OCI-LY1 (cell line): ENCODE measurements around the gene KAT5.
"Not testable (repeated sequence)": the region's sequence is repeated elsewhere in the genome, so short reads cannot be mapped to it uniquely, and the experiment has no call there.

Experiments used
- H2AFZ ChIP-seq: fragments of 200-600 bp; sonication (generic), shearing (Covaris generic); 2 replicates; pipeline ENCODE4 v1.6.0; 2014; ENCODE audit warnings: antibody characterized with exemption, mild to moderate bottlenecking, low read length
- H3F3A ChIP-seq: fragments of 200-600 bp; sonication (generic), shearing (Covaris generic); 2 replicates; pipeline ENCODE4 v1.6.0; 2014; ENCODE audit warnings: mild to moderate bottlenecking, antibody characterized with exemption, low read length, moderate library complexity; ENCODE audit not compliant: insufficient read depth
- H3K27ac ChIP-seq: fragments of 200-600 bp; sonication (generic); 2 replicates; pipeline ENCODE4 v1.5.1; 2014; ENCODE audit warnings: low read length, mixed run types, mild to moderate bottlenecking, low read depth; ENCODE audit not compliant: poor library complexity, severe bottlenecking
- H3K27me3 ChIP-seq: fragments of 200-600 bp; sonication (generic); 2 replicates; pipeline ENCODE4 v1.6.0; 2014; ENCODE audit warnings: antibody characterized with exemption, mild to moderate bottlenecking, low read length, moderate library complexity; ENCODE audit not compliant: insufficient read depth
- H3K36me3 ChIP-seq: fragments of 200-600 bp; sonication (generic); 2 replicates; pipeline ENCODE4 v1.6.1; 2014; ENCODE audit warnings: mild to moderate bottlenecking, antibody characterized with exemption, low read length, moderate library complexity, mixed read lengths; ENCODE audit not compliant: insufficient read depth
- H3K4me1 ChIP-seq: fragments of 200-600 bp; sonication (generic); 2 replicates; pipeline ENCODE4 v1.5.1; 2014; ENCODE audit warnings: mild to moderate bottlenecking, low read length, moderate library complexity; ENCODE audit not compliant: insufficient read depth, severe bottlenecking
- H3K4me2 ChIP-seq: fragments of 200-600 bp; sonication (generic), shearing (Covaris generic); 2 replicates; pipeline ENCODE4 v1.6.1; 2014; ENCODE audit warnings: low read length
- H3K4me3 ChIP-seq: fragments of 200-600 bp; sonication (generic); 2 replicates; pipeline ENCODE4 v1.5.1; 2014; ENCODE audit warnings: low read length, low read depth, mild to moderate bottlenecking, mixed read lengths; ENCODE audit not compliant: poor library complexity, severe bottlenecking
- H3K79me2 ChIP-seq: fragments of 200-600 bp; shearing (Covaris generic); 2 replicates; pipeline ENCODE4 v1.6.1; 2016; ENCODE audit warnings: mixed run types, low read length, mixed read lengths; ENCODE audit not compliant: insufficient read depth
- H3K9ac ChIP-seq: fragments of 200-600 bp; sonication (generic), shearing (Covaris generic); 2 replicates; pipeline ENCODE4 v1.6.1; 2014; ENCODE audit warnings: mild to moderate bottlenecking, low read length, mixed read lengths
- H3K9me2 ChIP-seq: fragments of 200-600 bp; sonication (generic), shearing (Covaris generic); 2 replicates; pipeline ENCODE4 v1.6.1; 2014; ENCODE audit warnings: low read depth, mild to moderate bottlenecking, low read length, mixed read lengths
- H3K9me3 ChIP-seq: fragments of 200-600 bp; shearing (Covaris generic); 2 replicates; pipeline ENCODE4 v1.6.1; 2014; ENCODE audit warnings: low read length, mixed read lengths
- H4K20me1 ChIP-seq: fragments of 200-600 bp; sonication (generic), shearing (Covaris generic); 2 replicates; pipeline ENCODE4 v1.6.0; 2016; ENCODE audit warnings: mild to moderate bottlenecking, low read length; ENCODE audit not compliant: insufficient read depth
- CTCF ChIP-seq: fragments of 200-600 bp; sonication (generic), shearing (Covaris generic); IDR thresholded peaks from 2 replicates; pipeline ENCODE4 v1.5.1; 2017; ENCODE audit warnings: mild to moderate bottlenecking, antibody characterized with exemption, low read length, moderate library complexity, mixed read lengths
- EZH2 ChIP-seq: fragments of 200-600 bp; sonication (generic), shearing (Covaris generic); IDR thresholded peaks from 2 replicates; pipeline ENCODE4 v1.8.0; 2017; ENCODE audit warnings: borderline replicate concordance, mixed run types, mild to moderate bottlenecking, antibody characterized with exemption, low read length, moderate library complexity, mixed read lengths

KAT5 gene

GRCh38 chr11:65726660-65727059 lies 14.6 kb downstream of the KAT5 start:
- Histone ChIP-seq H3K36me3 (no peaks in the 10 kb centered on the region; the same call in 1 of the 2 replicates), H3K4me2 (no peak overlapping the region), H2AFZ (no peak overlapping the region), H3K4me3 (no peak overlapping the region), H3K27me3 (peaks cover 4% of the 10 kb centered on the region; the same call in 1 of the 2 replicates), H3K4me1 (no peaks in the 10 kb centered on the region), H3K9me3 (no peaks in the 10 kb centered on the region), H3F3A (no peaks in the 10 kb centered on the region), H4K20me1 (no peaks in the 10 kb centered on the region), H3K9me2 (no peaks in the 10 kb centered on the region), H3K9ac (no peak overlapping the region), H3K27ac (no peak overlapping the region), H3K79me2 (no peaks in the 10 kb centered on the region)
- TF ChIP-seq EZH2, result no peak
- TF ChIP-seq CTCF, result peak; percentile 46

GRCh38 chr11:65727865-65728264 lies 15.8 kb downstream of the KAT5 start:
- H3K27me3 ChIP-seq, result peaks cover 9% of the 10 kb centered on the region; the same call in 1 of the 2 replicates
- no peak overlapping the region for H3K9ac ChIP-seq
- no peak overlapping the region for H3K4me3 ChIP-seq
- no peaks in the 10 kb centered on the region for H3K79me2 ChIP-seq
- H3K36me3 ChIP-seq, result no peaks in the 10 kb centered on the region; the same call in 1 of the 2 replicates
- H4K20me1 ChIP-seq, result no peaks in the 10 kb centered on the region
- no peak overlapping the region for H3K27ac ChIP-seq
- H2AFZ ChIP-seq, result no peak overlapping the region
- H3K9me3 ChIP-seq, result no peaks in the 10 kb centered on the region
- no peaks in the 10 kb centered on the region for H3K4me1 ChIP-seq
- TF ChIP-seq CTCF (no peak), EZH2 (no peak)
- H3F3A ChIP-seq, result no peaks in the 10 kb centered on the region
- no peaks in the 10 kb centered on the region for H3K9me2 ChIP-seq
- no peak overlapping the region for H3K4me2 ChIP-seq

- Histone ChIP-seq H3K4me2 (no peak overlapping the region), H3K27me3 (peaks cover 9% of the 10 kb centered on the region; the same call in 1 of the 2 replicates), H3K27ac (no peak overlapping the region), H3F3A (no peaks in the 10 kb centered on the region), H3K4me1 (no peaks in the 10 kb centered on the region), H3K9me3 (no peaks in the 10 kb centered on the region), H3K4me3 (no peak overlapping the region), H3K9ac (no peak overlapping the region), H4K20me1 (no peaks in the 10 kb centered on the region), H3K79me2 (no peaks in the 10 kb centered on the region), H3K36me3 (no peaks in the 10 kb centered on the region; the same call in 1 of the 2 replicates), H2AFZ (no peak overlapping the region), H3K9me2 (no peaks in the 10 kb centered on the region)
- TF ChIP-seq EZH2 (no peak), CTCF (no peak)
Observed at GRCh38 chr11:65730461-65730860, 18.4 kb downstream of the KAT5 start.

GRCh38 chr11:65735111-65735510 lies 23.1 kb downstream of the KAT5 start:
- not testable (repeated sequence) for H4K20me1 ChIP-seq

More at GRCh38 chr11:65735111-65735510, 23.1 kb downstream of the KAT5 start:
- not testable (repeated sequence) for H3F3A ChIP-seq, H3K9ac ChIP-seq, H3K79me2 ChIP-seq, H2AFZ ChIP-seq, H3K4me2 ChIP-seq, H3K9me2 ChIP-seq, H3K27me3 ChIP-seq, H3K4me3 ChIP-seq, H3K36me3 ChIP-seq, H3K27ac ChIP-seq, H3K4me1 ChIP-seq
- H3K9me3 ChIP-seq, result peaks cover 17% of the 10 kb centered on the region; the same call in 1 of the 2 replicates
